Colonic mucosa (tissue), 4 donors: ENCODE data around the gene SIDT2. TPM values are rescaled to one million over a fixed set of nuclear protein-coding genes. Genes with fewer than 3 reads are reported as not detected.

Source experiments
- DNase-seq: peaks from one replicate; pipeline ENCODE4 v3.0.0-alpha.2; 2020
- H3K27ac ChIP-seq: fragments of 200-600 bp; one replicate; pipeline ENCODE4 v1.8.0; 2021
- H3K27me3 ChIP-seq: fragments of 200-600 bp; one replicate; pipeline ENCODE4 v1.8.0; 2021
- H3K36me3 ChIP-seq: fragments of 200-600 bp; one replicate; pipeline ENCODE4 v1.8.0; 2021
- H3K4me1 ChIP-seq: fragments of 200-600 bp; one replicate; pipeline ENCODE4 v1.8.0; 2021; ENCODE audit warnings: mild to moderate bottlenecking
- H3K4me3 ChIP-seq: fragments of 200-600 bp; one replicate; pipeline ENCODE4 v1.8.0; 2021
- H3K9ac ChIP-seq, 2 donors: one replicate each; pipeline ENCODE4 v1.7.0; 2013; ENCODE audit warnings: control low read depth in 2 of 2, low read depth in 2 of 2, low read length in 2 of 2
- H3K9me3 ChIP-seq: fragments of 200-600 bp; one replicate; pipeline ENCODE4 v1.8.0; 2021
- CTCF ChIP-seq: fragments of 200-600 bp; IDR thresholded peaks from one replicate; pipeline ENCODE4 v1.8.0; 2022; ENCODE audit warnings: antibody characterized with exemption, mild to moderate bottlenecking
- intact Hi-C: fragments of 100-400 bp; cut with DNase I; formaldehyde crosslinking; loops from one replicate; pipeline ENCODE4 v1.14.1; 2022
- total RNA-seq, 2 donors: library from RNA; stranded (reverse); fragmentation: NEBNext Ultra II Directional in 1 of 2; extraction: Animal tissue kit (Norgen Biotek cat#: 25700) in 1 of 2; gene quantifications; one replicate each; pipeline ENCODE4 v1.2.1, GENCODE V29; 2021
- donor health status: healthy.
- donor health status: DM: no; HTN: no; CAD: no.
- donor health status: DM: no; HTN: no; CAD: no.

Gene SIDT2
- total RNA-seq, 2 donors from 2014 or later = 42.9 to 69.3 TPM

GRCh38 chr11:117192401-117192875 lies 13.9 kb downstream of the SIDT2 start:
- TF ChIP-seq CTCF = no peak
- Histone ChIP-seq H3K4me3 (no peak overlapping the region), H3K4me1 (no peaks in the 10 kb centered on the region), H3K27me3 (no peaks in the 10 kb centered on the region), H3K36me3 (no peaks in the 10 kb centered on the region), H3K27ac (no peak overlapping the region), H3K9me3 (no peaks in the 10 kb centered on the region), H3K9ac (no peak overlapping the region)
- no peak for DNase-seq
- intact Hi-C loops = no loop called here

GRCh38 chr11:117193130-117194020 lies 14.8 kb downstream of the SIDT2 start:
- no peaks in the 10 kb centered on the region for H3K9me3 ChIP-seq
- no peak overlapping the region for H3K4me3 ChIP-seq
- H3K4me1 ChIP-seq = peaks cover 4% of the 10 kb centered on the region
- no peak for DNase-seq
- H3K36me3 ChIP-seq = no peaks in the 10 kb centered on the region
- no peaks in the 10 kb centered on the region for H3K27me3 ChIP-seq
- TF ChIP-seq CTCF = no peak
- intact Hi-C loops = no loop called here
- no peak overlapping the region for H3K9ac ChIP-seq
- no peak overlapping the region for H3K27ac ChIP-seq

GRCh38 chr11:117194267-117194666 lies 15.7 kb downstream of the SIDT2 start:
- H3K4me1 ChIP-seq = peaks cover 8% of the 10 kb centered on the region
- intact Hi-C loops = no loop called here
- H3K9ac ChIP-seq = no peak overlapping the region
- no peaks in the 10 kb centered on the region for H3K36me3 ChIP-seq
- TF ChIP-seq CTCF = no peak
- DNase-seq = no peak
- H3K27ac ChIP-seq = no peak overlapping the region
- no peaks in the 10 kb centered on the region for H3K9me3 ChIP-seq
- H3K4me3 ChIP-seq = no peak overlapping the region
- H3K27me3 ChIP-seq = no peaks in the 10 kb centered on the region

- Histone ChIP-seq H3K27ac (no peak overlapping the region), H3K4me3 (no peak overlapping the region), H3K4me1 (peaks cover 8% of the 10 kb centered on the region), H3K36me3 (no peaks in the 10 kb centered on the region), H3K9ac (no peak overlapping the region), H3K9me3 (no peaks in the 10 kb centered on the region), H3K27me3 (no peaks in the 10 kb centered on the region)
- peak; percentile 66 for DNase-seq
- no peak for TF ChIP-seq CTCF
- intact Hi-C loops = no loop called here
Measured at GRCh38 chr11:117195258-117195657, 16.7 kb downstream of the SIDT2 start.

GRCh38 chr11:117195761-117196160 lies 17.2 kb downstream of the SIDT2 start:
- Histone ChIP-seq H3K36me3 (no peaks in the 10 kb centered on the region), H3K4me3 (no peak overlapping the region), H3K27me3 (no peaks in the 10 kb centered on the region), H3K9me3 (no peaks in the 10 kb centered on the region), H3K27ac (no peak overlapping the region), H3K4me1 (peaks cover 8% of the 10 kb centered on the region), H3K9ac (no peak overlapping the region)
- no peak for DNase-seq
- no peak for TF ChIP-seq CTCF
- intact Hi-C loops = no loop called here
